Myocyte (in vitro differentiated cells): ENCODE results near the gene FUT6. TPM values are rescaled to one million over a fixed set of nuclear protein-coding genes. Genes with fewer than 3 reads are reported as not detected.
A peak's percentile ranks its signal among the peaks of the same experiment; 100 is the strongest.

Experiments
- DNase-seq: peaks from one replicate; pipeline ENCODE4 v3.0.0-alpha.2; 2012; ENCODE audit warnings: low read depth
- total RNA-seq: library from RNA; depleted of rRNA; stranded (reverse); fragments of >200 nt; gene quantifications from 2 replicates; pipeline ENCODE4 v1.2.3, GENCODE V29; 2014

Gene FUT6
- total RNA-seq, 1 donor from 2014 or later: not detected

DNA sequence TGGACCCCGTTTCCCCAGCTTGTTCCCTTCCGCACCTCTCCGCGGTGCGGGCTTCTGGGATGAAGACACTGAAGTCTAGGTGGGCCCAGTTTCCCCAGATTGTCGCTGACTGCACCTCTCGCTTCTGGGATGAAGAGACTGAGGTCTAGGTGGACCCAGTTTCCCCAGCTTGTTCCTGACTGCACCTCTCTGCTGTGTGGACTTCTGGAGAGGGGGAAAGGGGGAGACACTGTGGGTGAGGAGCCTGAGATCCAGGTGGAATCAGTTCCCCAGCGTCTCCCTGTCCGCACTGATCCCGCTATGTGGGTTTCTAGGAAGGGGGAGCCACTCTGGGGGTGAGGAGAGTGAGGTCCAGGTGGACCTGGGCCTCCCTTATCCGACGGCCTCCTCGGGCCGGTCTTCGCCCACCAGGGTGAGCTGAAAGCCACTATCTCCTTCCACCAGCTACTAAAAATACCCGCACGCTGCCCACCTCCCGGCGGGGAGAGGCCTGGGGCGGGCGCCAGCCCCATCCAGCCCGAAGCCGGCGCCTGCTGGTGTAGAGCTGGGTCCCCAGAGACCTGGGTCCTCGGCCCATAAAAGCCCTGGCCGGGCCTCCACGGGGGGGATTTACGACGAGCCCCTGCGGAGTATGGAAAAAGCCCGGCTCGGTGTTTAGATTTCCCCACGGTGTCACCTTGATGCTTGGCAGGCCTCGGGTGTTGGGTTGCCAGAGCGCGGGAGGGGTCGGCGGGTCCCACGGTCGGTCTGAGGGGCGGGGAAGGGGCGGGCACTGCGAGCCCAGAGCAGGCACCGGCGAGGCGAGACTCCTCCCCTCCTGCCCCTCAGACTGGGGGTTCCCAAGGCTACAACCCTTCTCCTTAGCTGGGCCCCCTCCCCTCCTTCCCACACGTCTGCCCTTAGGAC is 10.6 kb downstream of the FUT6 start:
- no peak for DNase-seq

DNA sequence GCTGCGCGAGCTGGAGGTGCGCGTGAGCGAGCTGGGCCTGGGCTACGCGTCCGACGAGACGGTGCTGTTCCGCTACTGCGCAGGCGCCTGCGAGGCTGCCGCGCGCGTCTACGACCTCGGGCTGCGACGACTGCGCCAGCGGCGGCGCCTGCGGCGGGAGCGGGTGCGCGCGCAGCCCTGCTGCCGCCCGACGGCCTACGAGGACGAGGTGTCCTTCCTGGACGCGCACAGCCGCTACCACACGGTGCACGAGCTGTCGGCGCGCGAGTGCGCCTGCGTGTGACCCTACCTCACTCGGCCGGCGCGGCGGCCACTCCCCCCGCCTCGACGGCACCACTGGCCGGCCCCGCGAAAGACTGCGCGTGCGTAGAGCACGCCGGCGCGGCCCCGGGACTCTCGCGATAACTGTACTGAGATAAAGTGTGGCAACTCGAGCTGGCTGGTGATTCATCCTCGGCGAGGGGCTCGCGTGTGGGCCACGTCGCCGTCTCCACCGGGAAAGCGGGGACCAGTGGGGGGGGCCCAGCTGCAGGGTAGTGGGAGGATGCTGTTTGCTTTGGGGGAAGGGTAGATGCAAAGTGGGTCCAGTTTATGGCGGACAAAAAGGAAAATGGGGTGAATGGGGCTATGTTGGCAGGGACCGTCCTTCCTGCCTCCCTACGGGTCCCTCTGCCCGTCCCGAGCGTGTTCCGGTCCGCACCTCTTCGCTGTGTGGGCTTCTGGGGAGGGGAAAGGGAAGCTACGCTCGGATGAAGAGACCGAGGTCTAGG is 11.4 kb downstream of the FUT6 start:
- DNase-seq: peak; percentile 52

DNA sequence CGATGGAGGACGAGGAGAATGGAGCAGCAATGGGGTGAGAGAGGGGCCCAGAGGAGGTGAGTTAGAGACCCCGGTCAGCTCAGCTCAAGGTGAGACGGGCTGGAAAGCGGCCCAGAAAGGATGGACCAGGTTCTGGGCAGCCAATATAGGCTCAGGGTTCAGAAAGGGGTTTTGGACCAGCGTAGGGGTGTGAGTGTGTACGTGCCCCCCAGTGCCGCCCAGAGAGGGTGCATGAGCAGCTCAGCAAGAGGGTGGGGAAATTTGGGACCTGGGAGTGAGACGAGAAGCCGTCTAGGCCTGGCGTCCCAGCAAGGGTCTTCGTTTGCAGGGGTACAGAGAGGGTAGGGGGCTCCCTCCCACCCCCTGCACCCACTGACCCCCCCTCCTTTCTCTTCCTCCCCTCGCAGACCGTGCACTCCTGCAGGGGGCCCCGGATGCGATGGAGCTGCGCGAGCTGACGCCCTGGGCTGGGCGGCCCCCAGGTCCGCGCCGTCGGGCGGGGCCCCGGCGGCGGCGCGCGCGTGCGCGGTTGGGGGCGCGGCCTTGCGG is 12.1 kb downstream of the FUT6 start:
- no peak for DNase-seq

DNA sequence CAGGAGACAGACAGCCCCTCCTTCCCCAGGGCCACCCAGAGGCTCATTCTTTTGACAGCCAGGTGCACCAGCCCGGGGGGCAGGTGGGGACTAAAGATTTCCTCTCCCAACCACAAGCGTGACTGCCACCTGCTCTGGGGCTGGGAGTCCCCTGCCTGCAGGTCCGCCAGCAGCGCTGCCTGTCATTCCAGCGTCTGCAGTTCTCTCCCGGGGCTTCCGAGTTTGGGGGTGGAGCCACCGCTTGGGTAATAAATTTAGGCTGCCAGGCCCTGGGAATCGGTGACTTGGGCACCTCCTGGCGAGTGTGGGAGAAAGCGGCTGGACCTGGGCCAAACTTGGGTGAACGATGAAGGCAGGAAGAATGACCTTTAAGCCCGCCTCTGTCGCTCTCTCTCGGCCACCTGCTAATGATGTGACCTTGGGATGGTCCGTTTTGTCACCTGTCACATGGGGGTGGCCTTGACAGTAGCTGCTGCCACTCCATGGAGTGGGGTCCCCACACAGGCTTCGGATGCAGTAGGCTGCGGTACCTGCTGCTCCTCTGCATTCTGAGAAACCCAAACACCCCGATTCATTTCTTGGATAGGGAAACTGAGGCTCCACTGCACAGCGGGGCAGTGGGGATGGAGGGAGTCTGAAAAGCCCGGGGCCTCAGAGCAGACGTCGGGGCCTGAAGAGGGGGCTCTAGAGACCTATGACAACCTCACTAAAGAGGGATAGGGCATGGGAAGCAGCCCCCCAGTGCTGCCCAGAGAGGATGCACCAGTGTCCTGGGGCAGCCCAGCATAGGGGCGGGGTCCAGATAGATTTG is 12.8 kb downstream of the FUT6 start:
- peak; percentile 72 for DNase-seq

DNA sequence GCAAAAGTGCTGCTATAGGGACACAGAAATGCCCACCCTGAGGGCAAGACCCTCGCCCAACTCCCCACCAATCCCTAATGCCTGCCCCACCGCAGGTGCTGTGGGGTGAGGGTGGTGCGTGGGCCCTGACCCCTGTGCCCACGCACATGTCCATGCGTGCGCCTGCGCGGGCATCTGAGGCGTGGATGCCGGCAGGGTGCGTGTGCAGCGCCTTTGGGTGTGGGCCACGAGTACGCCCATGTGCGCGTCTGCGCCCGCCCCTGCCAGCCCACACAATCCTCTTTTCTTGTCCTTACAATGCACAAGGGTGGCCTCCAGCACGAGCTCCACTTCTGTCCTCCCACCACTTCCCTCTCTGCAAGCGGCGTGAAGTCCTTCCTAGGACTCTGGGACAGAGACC is 14.3 kb downstream of the FUT6 start:
- no peak for DNase-seq

DNA sequence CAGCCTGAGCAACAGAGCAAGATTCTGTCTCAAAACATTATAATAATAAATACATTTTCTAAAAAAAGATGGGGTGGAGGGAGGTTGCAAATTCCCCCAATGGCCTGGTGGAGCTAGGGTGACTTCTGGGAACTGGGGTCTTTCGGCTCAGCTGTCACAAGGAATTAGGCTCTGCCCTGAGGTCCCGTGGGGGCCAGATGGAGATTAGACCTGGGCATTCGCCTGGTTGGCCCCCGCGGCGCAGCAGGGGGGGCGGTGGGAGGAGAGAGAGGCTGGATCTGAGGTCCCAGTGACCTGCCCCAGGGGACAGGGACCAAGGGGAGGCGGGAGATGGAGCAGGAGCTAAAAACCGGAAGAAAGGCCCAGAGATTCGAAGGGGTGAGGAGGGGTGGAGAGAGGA is 14.8 kb downstream of the FUT6 start:
- DNase-seq: no peak

DNA sequence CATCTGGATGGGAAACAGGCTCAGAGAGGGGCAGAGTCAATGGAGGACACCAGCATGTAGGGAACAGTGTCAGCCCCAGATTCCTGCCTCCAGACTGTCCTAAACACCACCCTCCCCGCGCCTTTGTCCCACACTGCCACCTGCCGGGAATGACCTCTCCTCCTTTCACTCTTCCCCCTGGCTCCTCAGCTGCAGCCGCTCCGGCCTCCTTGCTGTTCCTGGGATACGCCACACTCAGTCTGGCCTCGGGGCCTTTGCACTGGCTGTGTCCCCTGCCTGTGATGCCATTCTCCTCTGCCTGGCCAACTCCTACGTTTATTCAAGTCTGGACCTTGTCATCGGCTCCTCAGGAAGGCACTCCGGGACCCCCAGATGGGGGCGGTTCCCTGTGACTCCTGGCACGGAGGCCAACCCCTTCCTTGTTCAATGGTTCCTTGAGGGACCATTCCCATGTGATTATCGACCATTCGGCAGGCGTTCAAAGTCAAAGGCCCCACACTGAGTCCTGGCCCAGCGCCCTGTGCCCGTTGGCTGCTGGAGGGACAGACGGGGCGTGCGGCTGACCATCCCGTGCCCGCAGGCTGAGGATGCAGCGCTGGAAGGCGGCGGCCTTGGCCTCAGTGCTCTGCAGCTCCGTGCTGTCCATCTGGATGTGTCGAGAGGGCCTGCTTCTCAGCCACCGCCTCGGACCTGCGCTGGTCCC is 15.8 kb downstream of the FUT6 start:
- DNase-seq: no peak

DNA sequence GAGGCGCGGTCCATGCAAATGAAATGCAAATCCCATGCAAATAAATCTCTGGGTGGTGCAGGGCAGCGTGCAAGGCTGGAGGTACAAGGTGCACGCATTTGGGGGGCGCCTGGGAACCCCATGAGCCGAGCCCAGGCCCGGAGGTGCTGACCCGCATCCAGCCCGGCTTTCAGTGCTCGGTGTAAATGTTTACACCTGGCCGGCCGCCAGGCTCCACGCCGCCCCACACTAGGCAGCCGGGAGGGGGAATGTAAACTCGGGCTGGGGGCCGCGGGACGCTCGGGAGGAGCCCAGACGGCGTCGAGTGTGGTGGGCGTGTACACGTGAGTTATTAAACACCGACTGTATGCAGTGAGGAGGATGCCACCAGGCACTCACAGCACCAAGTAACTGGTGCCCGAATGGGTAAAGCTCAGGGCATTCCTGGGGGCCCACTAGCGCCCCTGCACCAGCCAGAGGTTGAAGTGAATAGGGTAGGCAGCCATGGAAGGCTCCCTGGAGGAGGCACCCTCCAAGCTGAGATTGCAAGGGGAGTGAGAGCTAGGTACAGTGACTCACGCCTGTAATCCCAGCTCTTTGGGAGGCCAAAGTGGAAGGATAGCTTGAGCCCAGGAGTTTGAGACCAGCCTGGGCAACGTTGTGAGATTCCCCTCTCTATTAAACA is 17.2 kb downstream of the FUT6 start:
- no peak for DNase-seq

DNA sequence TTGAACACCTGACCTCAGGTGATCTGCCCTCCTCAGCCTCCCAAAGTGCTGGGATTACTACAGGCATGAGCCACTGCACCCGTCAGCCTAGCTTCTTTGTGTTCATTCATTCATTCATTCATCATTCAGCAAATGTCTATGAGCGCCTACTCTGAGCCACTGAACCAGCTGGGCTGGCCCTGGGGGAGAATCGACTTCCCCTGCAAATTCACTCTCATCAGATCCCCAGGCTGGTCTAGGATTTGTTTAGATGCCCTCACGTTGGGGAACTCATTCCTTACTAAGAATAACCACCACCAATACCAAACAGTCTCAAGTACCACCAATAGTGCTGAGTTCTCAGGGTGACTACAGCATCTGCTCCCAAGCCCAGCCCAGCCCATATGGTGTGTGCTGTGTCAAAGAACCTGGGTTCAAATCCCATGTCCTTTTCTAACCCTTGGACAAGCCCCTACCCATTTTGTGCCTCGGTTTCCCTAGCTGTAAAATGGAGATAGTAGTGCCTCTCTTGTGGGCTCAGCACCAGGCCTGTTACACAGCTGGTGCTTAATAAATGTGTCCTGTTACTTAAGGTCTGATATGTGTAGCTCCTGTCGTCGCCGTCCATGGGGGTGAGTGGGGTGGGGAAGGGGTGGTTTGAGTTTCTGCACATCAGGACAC is 17.9 kb downstream of the FUT6 start:
- DNase-seq: no peak

DNA sequence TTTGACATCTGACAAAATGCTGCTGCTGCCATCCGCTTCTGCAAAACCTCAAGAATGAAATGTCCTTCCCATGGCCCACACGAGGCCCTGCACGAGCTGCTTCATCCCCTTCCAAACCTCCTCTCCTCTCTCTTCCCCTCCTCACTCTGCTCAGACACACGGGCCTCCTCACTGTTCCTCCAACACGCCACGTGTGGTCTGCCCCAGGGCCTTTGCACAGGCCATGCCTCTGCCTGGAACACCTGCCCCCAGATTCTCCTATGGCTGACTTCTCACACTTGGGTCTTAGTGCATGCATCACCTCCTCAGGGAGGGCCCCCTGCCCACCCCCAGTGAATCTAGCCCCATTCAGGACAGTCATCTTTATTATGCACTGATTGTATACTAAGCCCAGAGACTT is 18.7 kb downstream of the FUT6 start:
- DNase-seq: no peak

DNA sequence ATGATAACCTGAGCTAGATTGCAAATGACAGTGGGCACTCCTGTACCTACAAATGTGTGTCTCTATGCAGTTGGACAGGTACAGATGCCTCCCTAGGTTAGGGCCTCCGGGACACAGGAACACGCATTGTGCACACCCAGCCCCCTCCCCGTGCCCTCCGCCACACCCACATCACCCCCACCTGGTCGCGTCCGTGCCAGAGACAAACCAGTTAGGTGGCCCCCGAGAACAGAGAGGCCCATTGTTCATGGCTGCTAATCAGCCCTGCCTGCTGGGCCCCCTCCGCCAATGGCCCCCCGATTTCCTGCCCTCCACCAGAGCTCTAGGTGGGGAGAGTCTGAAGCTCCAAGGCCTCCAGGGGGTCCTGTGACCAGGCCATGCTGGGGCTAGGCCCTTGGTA is 20.9 kb downstream of the FUT6 start:
- DNase-seq: no peak

DNA sequence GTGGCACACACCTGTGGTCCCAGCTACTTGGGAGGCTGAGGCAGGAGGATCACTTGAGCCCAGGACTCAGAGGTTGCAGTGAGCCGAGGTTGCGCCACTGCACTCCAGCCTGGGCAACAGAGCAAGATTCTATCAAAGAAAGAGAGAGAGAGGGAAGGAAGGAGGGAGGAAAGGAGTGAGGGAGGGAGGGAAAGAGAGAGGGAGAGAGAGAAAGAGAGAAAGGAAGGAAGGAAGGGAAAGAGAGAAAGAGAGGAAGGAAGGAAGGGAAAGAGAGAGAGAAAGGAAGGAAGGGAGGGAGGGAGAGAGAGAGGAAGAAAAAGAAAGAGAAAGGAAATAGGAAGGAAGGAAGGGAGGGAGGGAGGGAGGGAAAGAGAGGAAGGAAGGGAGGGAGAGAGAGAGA is 22.3 kb downstream of the FUT6 start:
- DNase-seq: no peak

DNA sequence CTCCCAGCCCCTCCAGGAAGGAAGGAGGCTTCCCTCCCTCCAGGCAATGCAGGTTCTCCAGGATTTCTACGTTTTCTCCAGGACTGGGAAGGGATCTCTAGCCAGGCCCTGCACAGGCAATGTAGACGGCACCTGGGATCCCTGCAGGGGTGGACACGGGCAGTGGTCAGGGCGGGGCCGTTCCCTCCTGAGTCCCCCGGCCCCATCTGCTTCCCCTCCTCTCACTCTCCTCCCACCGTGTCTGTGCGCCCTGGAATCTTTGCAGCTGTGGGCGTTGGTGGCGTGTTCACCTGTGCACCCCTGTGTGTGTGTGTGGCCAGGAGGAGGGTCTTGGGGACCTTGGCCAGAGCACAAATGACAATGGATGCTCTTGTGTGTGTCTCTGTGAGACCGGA is 24.7 kb downstream of the FUT6 start:
- DNase-seq: no peak

DNA sequence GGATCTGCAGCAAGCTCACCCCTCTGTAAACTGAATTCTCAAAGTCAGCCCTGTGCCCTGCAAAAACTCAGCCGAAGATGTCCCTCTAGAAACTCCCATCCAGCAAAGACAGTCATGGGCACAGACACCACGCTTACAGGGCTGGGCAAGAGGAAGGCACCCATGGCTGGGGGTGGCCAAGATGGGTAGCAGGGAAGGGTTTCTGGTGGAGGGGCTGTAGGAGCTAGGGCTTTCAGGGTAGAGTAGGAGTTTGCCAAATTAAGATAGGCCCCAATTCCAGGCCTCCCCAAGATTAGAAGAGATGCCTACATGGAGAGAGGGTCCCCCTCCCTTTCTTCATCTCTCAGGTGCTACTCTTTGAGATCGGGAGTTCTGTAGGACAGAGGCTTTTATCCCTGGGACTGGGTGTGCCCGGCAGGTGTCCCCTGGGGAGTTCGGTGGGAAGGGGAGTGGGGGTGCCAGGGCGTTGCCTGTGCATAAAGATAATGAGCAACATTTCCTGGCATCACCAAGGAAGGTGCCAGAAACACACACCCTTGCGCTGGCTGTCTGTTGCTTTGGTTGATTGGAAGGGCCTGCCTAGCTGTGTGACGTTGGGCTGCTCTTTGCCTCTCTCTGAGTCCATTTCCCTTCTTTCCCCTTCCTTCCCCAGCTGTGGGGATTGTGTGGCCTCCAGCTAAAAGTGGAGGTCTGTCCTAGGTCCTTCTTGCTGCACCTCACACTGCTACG is 25.2 kb downstream of the FUT6 start:
- DNase-seq: no peak

DNA sequence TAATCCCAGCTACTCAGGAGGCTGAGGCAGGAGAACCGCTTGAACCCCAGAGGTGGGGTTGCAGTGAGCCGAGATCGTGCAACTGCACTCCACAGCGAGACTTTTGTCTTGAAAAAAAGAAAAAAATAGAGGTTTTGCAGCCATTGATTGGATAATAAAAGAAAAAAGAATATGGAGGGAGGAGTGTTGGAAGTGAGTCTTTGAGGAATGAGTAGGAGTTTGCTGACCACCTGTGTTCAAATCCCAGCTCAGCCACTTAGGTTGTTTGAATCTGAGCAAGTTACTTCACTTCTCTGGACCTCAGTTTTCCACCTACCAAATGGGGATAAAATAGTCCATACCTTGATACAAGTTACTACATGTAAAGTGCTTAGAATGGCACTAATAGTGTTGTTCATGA is 28.4 kb downstream of the FUT6 start:
- no peak for DNase-seq

DNA sequence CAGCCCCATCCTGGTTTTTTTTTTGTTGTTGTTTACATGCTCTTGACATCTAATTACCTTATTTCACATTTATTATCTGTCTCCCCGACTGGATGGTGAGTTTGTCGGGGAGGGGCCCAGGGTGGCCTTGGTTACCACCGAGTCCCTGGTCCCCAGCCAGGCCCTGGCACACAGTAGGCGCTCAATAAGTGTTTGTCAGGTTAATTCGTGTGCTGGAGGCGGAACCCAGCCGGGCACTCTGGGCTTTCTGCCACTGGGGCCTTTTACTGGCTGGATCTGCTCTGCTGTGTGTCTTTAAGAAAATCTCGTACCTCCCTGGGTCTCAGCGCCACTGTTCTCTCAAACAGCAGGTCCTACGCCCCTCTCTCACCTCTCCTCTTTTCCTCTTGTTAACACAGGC is 30.0 kb downstream of the FUT6 start:
- DNase-seq: no peak

DNA sequence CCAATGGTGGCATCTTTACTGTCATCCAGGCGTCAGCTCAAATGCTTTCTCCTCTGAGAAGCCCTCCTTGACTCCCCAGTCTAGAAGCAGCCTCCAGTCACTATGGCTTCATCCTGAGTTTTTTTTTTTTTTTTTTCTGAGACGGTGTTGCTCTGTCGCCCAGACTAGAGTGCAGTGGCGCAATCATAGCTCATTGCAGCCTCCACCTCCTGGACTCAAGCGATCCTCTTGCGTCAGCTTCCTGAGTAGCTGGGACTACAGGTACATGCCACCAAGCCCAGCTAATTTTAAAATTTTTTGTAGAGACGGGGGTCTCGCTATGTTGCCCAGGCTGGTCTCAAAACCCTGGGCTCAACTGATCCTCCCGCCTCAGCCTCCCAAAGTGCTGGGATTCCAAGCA is 30.4 kb downstream of the FUT6 start:
- DNase-seq: no peak

DNA sequence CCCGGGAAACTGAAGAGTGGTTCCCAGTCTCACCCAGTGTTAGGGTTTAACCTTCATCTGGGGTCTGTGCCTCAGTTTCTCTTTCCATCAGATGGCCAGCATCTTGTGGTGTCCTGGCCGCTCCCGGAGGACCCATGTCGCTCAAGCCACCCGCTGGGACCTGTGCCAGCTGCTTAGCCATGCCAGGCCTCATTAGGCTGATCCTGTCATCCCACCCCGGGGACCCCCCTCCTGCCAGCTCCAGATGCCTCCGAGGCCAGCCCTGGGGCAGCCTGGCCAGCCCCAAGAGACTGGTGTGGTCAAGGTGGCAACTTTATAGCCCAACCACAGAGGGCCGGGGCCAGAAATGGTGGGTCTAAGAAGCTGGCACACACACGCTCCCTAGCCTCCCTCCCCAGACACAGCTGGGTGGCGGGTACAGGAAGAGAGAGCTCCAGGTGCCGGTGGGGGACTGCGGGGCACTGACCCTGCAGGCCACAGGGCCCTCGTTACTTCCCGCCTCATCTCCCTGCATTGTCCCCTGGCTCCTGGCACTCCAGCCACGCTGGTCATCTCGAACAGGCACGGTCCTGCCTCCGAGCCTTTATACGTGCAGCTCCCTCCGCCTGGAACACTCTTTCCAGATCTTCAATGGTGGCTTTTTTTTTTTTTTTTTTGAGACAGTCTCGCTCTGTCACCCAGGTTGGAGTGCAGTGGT is 31.2 kb downstream of the FUT6 start:
- DNase-seq: no peak
